ENCODE data around the gene BRIP1. TPM values are rescaled to one million over a fixed set of nuclear protein-coding genes. Genes with fewer than 3 reads are reported as not detected.

BRIP1 gene
- total RNA-seq, 2 experiments from 2014 or later = 1.0 to 1.9 TPM

DNA sequence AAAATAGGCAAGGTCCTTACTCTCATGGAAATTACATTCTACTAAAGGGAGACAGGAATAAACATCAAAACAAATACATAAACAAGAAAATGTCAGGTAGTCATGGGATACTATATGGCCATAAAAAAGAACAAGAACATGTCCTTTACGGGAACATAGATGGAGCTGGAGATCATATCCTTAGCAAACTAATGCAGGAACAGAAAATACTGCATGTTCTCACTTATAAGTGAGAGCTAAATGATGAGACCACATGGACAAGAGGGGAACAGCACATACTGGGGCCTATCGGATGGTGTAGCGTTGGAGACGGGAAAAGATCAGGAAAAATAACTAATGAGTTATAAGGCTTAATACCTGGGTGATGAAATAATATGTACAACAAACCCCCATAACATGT, 69.1 kb downstream of the BRIP1 start:
- Mint-ChIP-seq H3K4me1 (ENCODE audit: low read depth) (no peaks in the 10 kb centered on the region), H3K9me3 (no peaks in the 10 kb centered on the region), H3K4me3 (no peak overlapping the region), H3K36me3 (ENCODE audit: low read depth) (no peaks in the 10 kb centered on the region), H3K27ac (no peak overlapping the region), H3K27me3 (no peaks in the 10 kb centered on the region)
- intact Hi-C loops (cut with DNase I, micrococcal nuclease) = no loop called here
- Histone ChIP-seq H3K27ac (ENCODE audit: low read depth in 1 of 2, low read length in 2 of 2) (no peak overlapping the region), H3K4me1 (ENCODE audit: insufficient read depth, low read length) (no peaks in the 10 kb centered on the region), H3K27me3 (ENCODE audit: control insufficient read depth in 1 of 2, insufficient read depth in 2 of 2, low read length in 2 of 2) (no peaks in the 10 kb centered on the region), H3K9me3 (ENCODE audit: control insufficient read depth in 1 of 2, insufficient read depth in 1 of 2, low read length in 2 of 2) (peaks cover 0 to 5% of the 10 kb centered on the region in 2 experiments), H3K4me3 (ENCODE audit: low read length) (no peak overlapping the region), H3K36me3 (ENCODE audit: insufficient read depth, low read length) (no peaks in the 10 kb centered on the region)
- DNase-seq (no peak), ATAC-seq (ENCODE audit: poor library complexity) (no peak)
- POLR2A ChIA-PET = no interaction called here
- CTCF ChIA-PET = no interaction called here
- TF ChIP-seq, protein P1, sequence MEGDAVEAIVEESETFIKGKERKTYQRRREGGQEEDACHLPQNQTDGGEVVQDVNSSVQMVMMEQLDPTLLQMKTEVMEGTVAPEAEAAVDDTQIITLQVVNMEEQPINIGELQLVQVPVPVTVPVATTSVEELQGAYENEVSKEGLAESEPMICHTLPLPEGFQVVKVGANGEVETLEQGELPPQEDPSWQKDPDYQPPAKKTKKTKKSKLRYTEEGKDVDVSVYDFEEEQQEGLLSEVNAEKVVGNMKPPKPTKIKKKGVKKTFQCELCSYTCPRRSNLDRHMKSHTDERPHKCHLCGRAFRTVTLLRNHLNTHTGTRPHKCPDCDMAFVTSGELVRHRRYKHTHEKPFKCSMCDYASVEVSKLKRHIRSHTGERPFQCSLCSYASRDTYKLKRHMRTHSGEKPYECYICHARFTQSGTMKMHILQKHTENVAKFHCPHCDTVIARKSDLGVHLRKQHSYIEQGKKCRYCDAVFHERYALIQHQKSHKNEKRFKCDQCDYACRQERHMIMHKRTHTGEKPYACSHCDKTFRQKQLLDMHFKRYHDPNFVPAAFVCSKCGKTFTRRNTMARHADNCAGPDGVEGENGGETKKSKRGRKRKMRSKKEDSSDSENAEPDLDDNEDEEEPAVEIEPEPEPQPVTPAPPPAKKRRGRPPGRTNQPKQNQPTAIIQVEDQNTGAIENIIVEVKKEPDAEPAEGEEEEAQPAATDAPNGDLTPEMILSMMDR (IDR thresholded peaks at IDR 0.05) = no peak

DNA sequence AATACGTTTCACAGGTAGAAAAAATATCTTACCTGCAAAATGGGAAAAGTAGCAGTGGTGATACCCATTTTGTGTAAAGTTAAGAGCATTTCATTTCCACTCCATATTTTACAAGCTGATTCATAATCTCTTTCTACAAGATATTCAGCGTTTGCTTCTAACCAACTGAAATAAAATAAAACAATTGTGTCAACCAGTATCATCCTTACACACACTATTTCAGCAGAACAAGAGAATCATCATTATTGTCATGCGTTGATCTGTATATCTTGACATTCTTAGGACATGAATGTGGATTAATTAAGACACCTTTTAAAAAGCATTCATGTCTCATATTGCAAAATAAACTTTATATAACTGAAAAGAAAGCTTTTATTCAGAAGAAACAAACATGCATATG, 69.8 kb downstream of the BRIP1 start:
- TF ChIP-seq, protein P1 (IDR thresholded peaks at IDR 0.05) = no peak
- H3K27me3 ChIP-seq (ENCODE audit: control insufficient read depth in 1 of 2, insufficient read depth in 2 of 2, low read length in 2 of 2) = no peaks in the 10 kb centered on the region
- CTCF ChIA-PET = no interaction called here
- Mint-ChIP-seq H3K27ac (no peak overlapping the region), H3K9me3 (no peaks in the 10 kb centered on the region), H3K4me1 (ENCODE audit: low read depth) (no peaks in the 10 kb centered on the region), H3K27me3 (no peaks in the 10 kb centered on the region), H3K36me3 (ENCODE audit: low read depth) (no peaks in the 10 kb centered on the region), H3K4me3 (no peak overlapping the region)
- H3K36me3 ChIP-seq (ENCODE audit: insufficient read depth, low read length) = no peaks in the 10 kb centered on the region
- no peaks in the 10 kb centered on the region for H3K4me1 ChIP-seq (ENCODE audit: insufficient read depth, low read length)
- H3K9me3 ChIP-seq (ENCODE audit: control insufficient read depth in 1 of 2, insufficient read depth in 1 of 2, low read length in 2 of 2) = peaks cover 0 to 5% of the 10 kb centered on the region in 2 experiments
- H3K4me3 ChIP-seq (ENCODE audit: low read length) = no peak overlapping the region
- intact Hi-C loops (cut with DNase I, micrococcal nuclease) = no loop called here
- no peak for DNase-seq
- no peak for ATAC-seq (ENCODE audit: poor library complexity)
- no peak overlapping the region for H3K27ac ChIP-seq (ENCODE audit: low read depth in 1 of 2, low read length in 2 of 2)
- POLR2A ChIA-PET = no interaction called here

DNA sequence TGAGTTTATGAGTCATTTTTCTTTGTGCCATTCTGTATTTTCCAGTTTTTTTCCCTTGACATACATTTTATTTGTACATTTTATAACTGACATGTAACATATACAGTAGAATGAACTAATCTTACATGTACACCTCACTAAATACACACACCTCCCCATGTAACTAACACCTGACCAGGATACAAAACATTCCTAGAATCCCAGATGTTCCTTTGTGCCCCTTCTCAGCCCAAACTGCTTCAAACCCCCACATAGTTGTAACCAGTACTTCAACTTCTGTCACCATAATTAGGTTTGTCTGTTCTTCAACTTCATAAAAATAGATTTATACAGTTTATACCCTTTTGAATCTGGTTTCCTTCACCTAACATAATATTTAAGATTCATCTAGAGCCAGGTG, 73.5 kb downstream of the BRIP1 start:
- ATAC-seq (ENCODE audit: poor library complexity) (no peak), DNase-seq (no peak)
- no peaks in the 10 kb centered on the region for H3K9me3 Mint-ChIP-seq
- Histone ChIP-seq H3K4me3 (ENCODE audit: low read length) (no peak overlapping the region), H3K27ac (ENCODE audit: low read depth in 1 of 2, low read length in 2 of 2) (no peak overlapping the region), H3K36me3 (ENCODE audit: insufficient read depth, low read length) (no peaks in the 10 kb centered on the region), H3K9me3 (ENCODE audit: control insufficient read depth in 1 of 2, insufficient read depth in 1 of 2, low read length in 2 of 2) (peaks cover 0 to 5% of the 10 kb centered on the region in 2 experiments), H3K27me3 (ENCODE audit: control insufficient read depth in 1 of 2, insufficient read depth in 2 of 2, low read length in 2 of 2) (no peaks in the 10 kb centered on the region), H3K4me1 (ENCODE audit: insufficient read depth, low read length) (no peaks in the 10 kb centered on the region)
- ChIA-PET CTCF (no interaction called here), POLR2A (no interaction called here)
- no peaks in the 10 kb centered on the region for H3K36me3 Mint-ChIP-seq (ENCODE audit: low read depth)
- H3K4me1 Mint-ChIP-seq (ENCODE audit: low read depth) = no peaks in the 10 kb centered on the region
- no peaks in the 10 kb centered on the region for H3K27me3 Mint-ChIP-seq
- intact Hi-C loops (cut with DNase I, micrococcal nuclease) = no loop called here
- no peak overlapping the region for H3K4me3 Mint-ChIP-seq
- TF ChIP-seq, protein P1 (IDR thresholded peaks at IDR 0.05) = no peak
- H3K27ac Mint-ChIP-seq = no peak overlapping the region

All from CD4-positive, alpha-beta T cell (primary cell).